GM18526 (cell line): ENCODE results near the gene MRGPRF.

ENCODE experiments used
- POLR2A ChIP-seq: IDR thresholded peaks from 3 replicates; pipeline ENCODE4 v1.6.1; 2011; ENCODE audit not compliant: insufficient read length; ENCODE audit errors: extremely low read depth

Gene MRGPRF

DNA sequence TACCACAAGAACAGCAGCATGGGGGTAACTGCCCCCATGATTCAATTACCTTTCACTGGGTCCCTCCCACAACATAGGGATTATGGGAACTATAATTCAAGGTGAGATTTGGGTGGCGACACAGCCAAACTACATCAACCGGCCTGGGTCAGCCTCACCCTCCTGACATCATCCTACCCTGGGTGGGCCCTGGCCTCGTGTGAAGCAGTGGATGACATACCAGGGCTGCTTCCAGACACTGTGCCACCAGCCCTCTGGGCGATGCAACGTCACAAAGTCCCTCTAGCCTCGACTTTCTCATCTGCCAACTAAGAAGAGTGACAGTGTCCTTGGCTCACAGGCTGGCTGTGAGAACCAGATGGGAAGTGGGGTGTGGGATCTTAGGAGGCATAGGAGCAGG is 27.0 kb upstream of the MRGPRF start:
- no peak for TF ChIP-seq POLR2A

DNA sequence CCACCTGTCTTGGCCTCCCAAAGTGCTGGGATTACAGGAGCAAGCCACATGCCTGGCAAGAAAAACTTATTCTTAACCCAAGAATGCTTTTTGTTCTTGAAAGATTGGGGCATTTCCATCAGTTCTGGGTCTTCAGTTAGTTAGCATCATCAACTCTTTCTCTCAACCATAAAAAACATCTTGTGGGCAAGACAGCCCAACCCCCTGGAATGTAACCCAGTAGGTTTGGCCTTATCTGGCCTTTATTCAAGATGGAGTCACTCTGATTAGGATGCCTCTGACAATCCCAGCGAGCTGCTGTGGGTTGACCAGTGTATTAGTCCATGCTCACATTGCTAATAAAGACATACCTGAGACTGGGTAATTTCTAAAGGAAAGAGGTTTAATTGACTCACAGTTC is 26.5 kb upstream of the MRGPRF start:
- TF ChIP-seq POLR2A = no peak

DNA sequence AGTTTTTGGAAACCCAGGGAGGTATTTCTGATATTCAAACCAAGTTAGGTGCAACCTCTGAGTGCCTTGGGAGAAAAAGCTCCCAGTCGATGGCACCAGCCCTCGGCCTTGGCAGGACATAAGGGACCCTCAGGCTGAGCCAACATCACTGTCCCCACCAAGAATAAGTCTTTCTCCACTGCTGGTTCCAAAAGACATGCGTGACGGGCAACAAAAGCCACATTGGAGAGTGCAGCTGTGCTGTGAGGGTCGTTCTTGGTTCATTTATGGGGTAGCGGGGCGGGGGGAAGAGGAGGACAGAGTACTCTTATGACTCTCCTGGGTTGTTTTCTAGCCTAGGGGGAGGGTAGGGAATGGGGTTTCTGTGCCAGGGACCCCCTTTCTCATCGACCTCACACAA is 24.5 kb upstream of the MRGPRF start:
- TF ChIP-seq POLR2A = no peak

DNA sequence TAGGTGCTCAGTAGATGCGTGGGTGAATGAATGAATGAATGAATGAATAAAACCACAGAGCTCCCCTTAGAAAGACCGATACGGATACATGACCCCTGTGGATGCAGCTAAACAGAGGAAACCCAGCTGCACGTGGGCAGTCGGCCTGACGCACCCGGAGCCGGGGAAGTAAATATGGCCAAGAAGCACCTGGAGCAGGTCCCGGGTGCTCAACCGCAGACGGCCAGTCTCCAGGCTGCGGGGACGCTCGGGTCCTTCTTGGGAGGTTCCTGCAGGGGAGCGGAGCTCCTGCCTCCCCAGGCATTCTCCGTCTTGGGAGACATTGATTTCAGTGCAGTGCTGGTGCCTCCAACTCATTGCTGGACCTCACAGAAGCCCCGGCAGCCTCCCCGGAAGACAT is 24.0 kb upstream of the MRGPRF start:
- TF ChIP-seq POLR2A = no peak

DNA sequence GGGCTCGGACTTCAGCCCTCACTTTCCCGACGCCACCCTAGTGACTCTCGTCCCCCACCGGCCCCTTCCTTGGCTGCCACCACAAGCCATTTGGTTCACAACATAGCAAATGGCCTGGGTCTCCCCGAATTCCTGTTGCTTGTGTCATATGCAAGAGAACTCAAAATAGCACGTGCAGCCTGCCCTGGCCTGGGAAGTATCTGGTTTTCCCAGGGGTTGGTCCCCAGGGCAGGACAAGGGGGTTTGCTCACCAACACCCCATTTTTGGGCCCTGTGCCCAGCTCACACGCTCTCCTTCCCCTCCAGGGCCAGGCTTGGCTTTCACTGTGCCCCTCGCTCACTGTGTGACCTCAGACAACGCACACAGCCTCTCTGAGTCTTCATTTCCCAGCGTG is 22.9 kb upstream of the MRGPRF start:
- TF ChIP-seq POLR2A = no peak

DNA sequence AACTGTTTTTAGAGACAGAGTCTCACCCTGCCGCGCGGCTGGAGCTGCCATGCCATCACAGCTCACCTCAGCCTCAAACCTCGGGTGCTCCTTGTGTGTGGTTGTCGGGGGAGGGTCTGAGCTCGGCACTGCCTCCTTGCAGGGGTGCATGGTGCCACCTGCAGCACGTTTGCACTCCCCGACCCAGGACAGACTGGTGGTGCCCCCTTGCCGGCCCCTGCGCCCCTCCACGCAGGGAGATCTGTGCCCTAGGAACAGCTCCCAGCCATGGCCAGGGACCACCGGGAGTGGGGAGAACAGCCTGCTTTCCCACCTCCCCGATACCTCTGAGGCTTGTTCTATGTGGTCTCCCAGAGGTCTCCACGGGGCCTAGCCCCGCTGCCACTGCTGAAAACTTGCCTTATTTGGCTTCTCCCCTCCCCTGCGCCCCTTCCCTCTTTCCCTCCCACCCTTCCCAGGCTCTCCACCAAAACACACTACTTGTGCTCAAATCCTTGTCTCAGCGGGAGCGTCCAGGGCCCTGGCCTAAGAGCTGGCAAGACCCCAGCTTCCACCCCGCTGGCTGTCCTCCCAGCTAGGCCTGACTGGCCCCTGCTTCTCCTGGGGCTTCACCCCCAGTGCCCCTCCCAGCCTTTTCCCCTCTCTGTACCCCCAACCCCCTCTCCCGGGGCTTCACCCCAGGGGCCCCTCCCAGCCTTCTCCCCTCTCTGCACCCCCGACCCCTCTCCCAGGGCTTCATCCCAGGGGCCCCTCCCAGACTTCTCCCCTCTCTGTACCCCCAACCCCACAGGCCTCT is 22.3 kb upstream of the MRGPRF start:
- TF ChIP-seq POLR2A = no peak

DNA sequence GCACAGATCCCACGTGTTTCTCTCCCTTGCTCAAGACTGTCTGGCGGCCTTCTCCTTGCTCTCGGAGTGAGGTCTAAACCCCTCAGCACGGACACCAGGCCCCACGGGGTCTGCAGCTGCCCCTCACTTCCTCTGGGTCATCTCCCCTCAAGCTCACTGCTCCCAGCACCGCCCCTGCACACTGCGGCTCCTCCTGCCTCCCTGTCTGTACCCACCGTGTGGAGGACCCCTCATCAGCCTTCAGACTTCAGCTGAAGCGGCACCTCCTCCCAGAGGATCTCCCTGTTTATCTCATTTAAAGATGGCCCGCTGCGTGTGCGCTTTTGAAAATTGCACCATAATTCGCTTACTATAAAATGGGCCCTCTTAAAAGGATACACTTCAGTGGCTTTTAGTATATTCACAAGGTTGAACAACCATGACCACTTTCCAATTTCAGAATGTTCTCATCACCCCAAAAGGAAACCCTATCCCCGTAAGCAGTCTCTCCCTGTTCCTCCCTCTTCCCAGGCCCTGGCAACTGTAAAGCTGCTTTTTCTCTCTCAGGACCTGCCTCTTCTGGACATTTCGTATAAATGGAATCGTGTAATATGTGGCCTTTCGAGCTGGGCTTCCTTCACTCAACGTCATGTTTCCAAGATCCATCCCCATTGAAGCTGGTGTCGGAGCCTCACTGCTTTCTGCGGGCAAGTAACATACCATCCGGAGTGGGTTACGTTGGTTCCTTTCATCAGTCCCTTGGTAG is 21.2 kb upstream of the MRGPRF start:
- no peak for TF ChIP-seq POLR2A

DNA sequence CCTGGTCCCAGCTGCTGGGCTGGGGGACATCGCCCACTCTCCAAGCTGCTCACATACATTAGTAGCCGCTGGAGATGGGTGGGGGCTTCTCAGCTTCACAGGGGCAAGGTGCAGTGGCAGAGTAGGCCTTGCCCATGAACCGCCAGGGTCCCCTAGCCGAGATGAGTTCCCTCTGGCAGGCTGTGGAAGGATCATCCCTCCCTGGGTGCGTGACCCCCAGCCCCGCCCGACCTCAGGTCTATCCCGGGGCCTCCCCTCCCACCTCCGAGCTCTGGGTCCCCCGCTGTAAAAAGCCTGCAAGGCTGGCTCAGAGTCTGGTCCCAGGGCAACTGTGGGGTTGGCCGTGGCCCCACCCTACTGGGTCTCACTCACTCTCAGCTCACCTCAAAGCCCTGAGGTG is 20.4 kb upstream of the MRGPRF start:
- no peak for TF ChIP-seq POLR2A

DNA sequence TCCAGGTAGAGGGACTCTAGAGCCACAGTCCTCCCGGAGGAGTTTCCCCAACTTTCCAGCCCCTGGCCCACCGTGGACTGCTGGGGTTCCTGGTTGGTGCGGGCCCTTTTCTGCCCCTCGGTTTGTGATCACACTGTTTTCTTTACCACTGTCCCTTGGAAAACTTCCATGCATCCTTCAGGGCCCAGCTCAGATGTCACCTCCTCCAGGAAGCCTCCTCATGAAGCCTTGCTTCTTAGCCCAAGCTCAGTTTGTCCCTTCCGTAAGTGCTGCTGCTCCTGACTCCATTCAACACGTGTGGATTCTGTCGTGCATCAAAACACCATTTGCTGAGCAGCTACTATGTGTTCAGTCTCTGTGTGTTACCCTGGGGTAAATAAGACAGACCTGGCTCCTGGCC is 19.8 kb upstream of the MRGPRF start:
- no peak for TF ChIP-seq POLR2A

DNA sequence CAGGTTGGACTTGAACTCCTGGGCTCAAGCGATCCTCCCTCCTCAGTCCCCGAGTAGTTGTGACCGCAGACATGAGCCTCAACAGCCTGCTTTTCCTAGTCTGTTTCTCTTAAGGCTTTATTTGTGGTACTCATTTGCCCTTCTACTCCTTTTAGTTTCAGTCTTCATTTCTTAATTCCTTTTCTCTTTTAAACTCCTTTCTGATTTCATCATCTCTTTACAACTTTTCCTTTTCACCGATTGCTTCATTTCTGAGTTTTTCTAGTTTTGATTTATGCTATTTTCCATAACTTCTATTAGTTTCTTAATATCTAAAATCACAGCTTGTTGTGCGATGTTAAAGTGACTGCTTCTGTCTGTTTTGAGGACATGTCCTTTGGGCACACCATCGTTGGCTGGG is 17.3 kb upstream of the MRGPRF start:
- TF ChIP-seq POLR2A = no peak

DNA sequence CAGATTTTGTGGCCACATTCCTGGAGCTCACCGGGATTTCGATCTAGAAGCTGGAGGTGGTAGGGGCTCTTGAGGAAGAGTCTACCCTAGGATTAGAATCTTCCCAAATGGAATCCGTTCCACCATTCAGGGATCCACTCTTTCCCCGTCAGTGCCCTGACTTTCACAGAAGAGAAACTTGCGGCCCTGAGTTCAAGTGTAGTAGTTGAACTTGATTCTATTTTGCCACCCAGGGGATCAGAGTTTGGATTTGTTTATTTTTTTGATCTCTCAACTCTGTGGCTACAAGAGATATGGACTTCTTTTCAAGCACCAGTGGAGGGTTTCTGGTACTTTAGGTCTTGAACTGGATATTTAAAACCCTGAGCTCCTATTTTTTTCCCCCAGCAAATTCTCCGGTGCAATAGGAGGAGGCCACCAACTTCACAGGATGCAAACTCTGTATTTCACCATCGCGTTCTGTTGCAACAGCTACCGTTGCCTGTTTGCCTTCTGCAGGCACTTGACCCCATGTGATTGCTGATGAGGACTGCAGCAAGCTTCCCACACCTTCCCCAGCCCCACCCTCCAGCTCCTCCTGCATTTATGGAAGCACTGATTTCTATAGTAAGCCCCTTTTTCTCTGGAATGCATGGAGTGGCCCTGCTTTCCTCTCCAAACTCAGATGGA is 14.8 kb upstream of the MRGPRF start:
- TF ChIP-seq POLR2A = no peak

DNA sequence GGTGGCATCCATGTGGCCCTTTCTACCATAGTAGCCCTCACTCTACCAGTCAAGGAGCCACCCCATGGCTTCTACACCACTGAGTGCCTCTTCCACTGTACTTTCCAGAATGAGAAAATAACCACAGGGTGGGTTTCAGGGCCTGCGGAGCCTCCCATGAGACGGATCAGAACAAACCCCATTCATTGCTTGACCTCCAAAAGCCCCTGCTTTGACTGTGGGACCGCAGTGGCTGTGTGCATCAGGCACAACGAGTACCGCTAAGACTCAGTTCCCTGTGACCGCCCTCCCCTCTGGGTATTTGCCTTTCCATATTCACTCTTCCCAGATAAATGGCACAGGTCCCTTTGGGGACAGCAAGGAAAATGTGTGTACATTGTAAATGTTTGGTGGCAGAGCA is 11.5 kb upstream of the MRGPRF start:
- TF ChIP-seq POLR2A = no peak

DNA sequence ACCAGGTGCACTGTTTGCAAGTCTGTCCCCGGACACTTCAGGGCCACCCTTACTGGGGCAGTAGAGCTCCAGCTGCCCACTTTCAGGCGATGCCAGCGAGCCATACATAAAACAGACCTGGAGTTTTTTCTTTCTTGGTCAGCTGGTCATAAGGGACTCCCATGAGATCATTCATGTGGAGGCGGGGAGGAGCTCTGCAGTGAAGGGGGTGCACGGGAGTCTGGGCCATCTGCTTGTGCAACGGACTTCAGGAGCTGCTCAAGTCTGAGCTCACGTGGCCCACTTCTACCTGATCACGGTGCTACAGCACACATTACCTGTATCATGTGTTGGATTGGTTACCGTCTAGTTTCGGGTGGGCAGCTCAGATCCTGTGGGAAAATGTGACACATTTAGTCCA is 9.2 kb upstream of the MRGPRF start:
- no peak for TF ChIP-seq POLR2A

DNA sequence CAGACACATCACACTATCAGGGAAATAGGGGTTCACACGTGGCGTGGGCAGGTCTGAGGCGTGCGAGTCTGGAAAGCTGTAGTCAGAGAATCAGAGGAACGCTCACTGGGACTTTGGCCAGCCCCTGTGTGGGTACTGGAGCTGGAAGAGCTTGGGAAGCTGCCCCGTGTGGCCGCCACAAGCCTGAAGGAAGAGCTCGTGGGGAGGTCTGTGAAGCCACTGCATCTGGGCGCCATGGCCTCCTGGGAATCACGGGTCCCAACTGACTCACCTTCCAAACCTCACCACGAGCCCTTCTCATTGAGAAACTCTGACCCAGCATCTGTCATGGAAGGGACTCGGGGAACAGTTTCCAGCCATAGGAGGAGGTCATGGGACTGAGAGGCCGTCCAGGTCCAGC is 5.9 kb upstream of the MRGPRF start:
- TF ChIP-seq POLR2A = no peak

DNA sequence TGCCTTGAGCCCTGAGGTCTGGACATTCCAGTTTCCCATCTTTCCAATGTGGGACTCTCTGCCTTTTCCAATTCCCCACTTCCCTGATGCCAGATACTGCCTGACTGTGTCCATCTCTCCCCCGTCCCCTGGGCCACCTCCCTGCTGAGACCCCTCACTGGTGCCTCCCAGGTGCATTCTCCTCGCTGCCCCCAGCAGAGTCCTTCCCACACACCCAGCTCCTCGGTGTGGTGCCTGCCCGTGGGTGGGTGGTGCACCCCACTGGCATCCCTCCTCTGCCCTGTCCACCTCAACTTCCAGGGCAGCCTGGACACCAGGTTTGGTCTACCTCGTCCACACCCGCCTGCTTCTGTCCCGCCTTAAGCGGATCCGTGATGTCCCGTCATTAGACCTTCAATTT is 4.9 kb upstream of the MRGPRF start:
- no peak for TF ChIP-seq POLR2A

DNA sequence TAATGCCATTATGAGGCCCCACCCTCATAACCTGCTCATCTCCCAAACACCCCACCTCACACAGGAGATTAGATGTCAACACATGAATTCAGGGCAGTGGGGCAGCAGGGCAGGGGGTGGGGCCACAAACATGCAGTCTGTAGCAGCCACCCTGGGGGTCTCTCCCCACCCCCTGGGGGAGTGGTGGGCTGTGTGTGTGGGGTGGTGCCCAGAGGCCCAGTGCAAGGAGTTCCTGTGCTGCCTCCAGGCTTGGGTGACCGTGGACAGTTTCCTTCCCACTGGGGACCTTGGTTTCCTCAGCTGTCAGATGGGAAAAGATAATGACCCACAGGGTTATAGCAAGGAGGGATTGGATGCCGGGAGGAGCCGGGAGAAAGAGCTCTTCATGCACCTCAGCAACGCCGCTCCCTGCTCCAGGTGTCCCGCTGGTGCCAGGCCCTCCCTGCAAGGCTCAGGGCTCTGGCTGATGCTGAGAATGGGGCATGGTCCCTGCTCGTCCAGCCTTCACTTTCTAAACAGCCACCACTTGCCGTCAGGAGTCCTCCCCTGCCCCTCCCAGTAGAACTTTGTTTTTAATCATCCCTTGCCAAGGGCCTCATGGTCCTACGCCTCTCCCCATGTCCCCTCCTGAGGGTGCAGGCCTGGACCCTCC is 2.0 kb upstream of the MRGPRF start:
- TF ChIP-seq POLR2A = no peak
